Mucosa of gallbladder (tissue), 1 donor: ENCODE data around the gene SRCIN1. TPM values are rescaled to one million over a fixed set of nuclear protein-coding genes. Genes with fewer than 3 reads are reported as not detected.
"Not testable (repeated sequence)": the region's sequence is repeated elsewhere in the genome, so short reads cannot be mapped to it uniquely, and the experiment has no call there.

Source experiments
- DNase-seq: peaks from one replicate; pipeline ENCODE4 v3.0.0-alpha.2; 2020; ENCODE audit warnings: low spot score
- total RNA-seq: library from RNA; stranded (reverse); gene quantifications from one replicate; pipeline ENCODE4 v1.2.1, GENCODE V29; 2021
- donor health status: DM: no; HTN: no; CAD: no.

SRCIN1 gene
- total RNA-seq, 1 donor from 2014 or later, result 4.5 TPM

- no peak for DNase-seq
Observed at GRCh38 chr17:38485146-38485468, 120.6 kb downstream of the SRCIN1 start.

- DNase-seq, result peak; percentile 69
Observed at GRCh38 chr17:38484242-38485145, 121.3 kb downstream of the SRCIN1 start.

- not testable (repeated sequence) for DNase-seq
Observed at GRCh38 chr17:38482700-38483043, 123.1 kb downstream of the SRCIN1 start.

GRCh38 chr17:38482039-38482699, 123.6 kb downstream of the SRCIN1 start:
- DNase-seq, result not testable (repeated sequence)

Other genes with a start within 250 kb of the SRCIN1 start
- 37.6 TPM for gene ARHGAP23, start 177.5 kb downstream of the SRCIN1 start, total RNA-seq
- gene EPOP, start 69.0 kb upstream of the SRCIN1 start, total RNA-seq, result 2.8 TPM
- 175 TPM for gene MLLT6, start 99.3 kb upstream of the SRCIN1 start, total RNA-seq
- gene CISD3, start 124.4 kb upstream of the SRCIN1 start, total RNA-seq, result 51.5 TPM
- gene PCGF2, start 142.4 kb upstream of the SRCIN1 start, total RNA-seq, result 52.3 TPM
- 119 TPM for gene PSMB3, start 146.8 kb upstream of the SRCIN1 start, total RNA-seq
- 46.7 TPM for gene PIP4K2B, start 193.6 kb upstream of the SRCIN1 start, total RNA-seq
- gene CWC25, start 219.4 kb upstream of the SRCIN1 start, total RNA-seq, result 19.3 TPM
- gene RPL23, start 247.8 kb upstream of the SRCIN1 start, total RNA-seq, result 984 TPM